K562 (cell line): ENCODE data around the gene SLC29A2. TPM values are rescaled to one million over a fixed set of nuclear protein-coding genes. Genes with fewer than 3 reads are reported as not detected.

Source experiments
- BRF1 ChIP-seq: IDR thresholded peaks from 3 replicates; pipeline ENCODE4 v1.6.1; 2011; ENCODE audit warnings: borderline replicate concordance, mild to moderate bottlenecking; ENCODE audit not compliant: insufficient read length; ENCODE audit errors: extremely low read depth
- CEBPB ChIP-seq: fragments of 450-650 bp; IDR thresholded peaks from 2 replicates; pipeline ENCODE4 v1.6.1; 2016; ENCODE audit warnings: missing genetic modification characterization, missing compliant biosample characterization
- CSDE1 ChIP-seq, 2 experiments: fragments of 450-650 bp; IDR thresholded peaks; 2 replicates each; pipeline ENCODE4 v1.6.1; 2016; ENCODE audit warnings: mild to moderate bottlenecking in 1 of 2
- ESRRA ChIP-seq: fragments of 450-650 bp; IDR thresholded peaks from 2 replicates; pipeline ENCODE4 v1.6.1; 2014; ENCODE audit warnings: low read depth, mild to moderate bottlenecking, moderate library complexity, borderline replicate concordance
- ESRRB ChIP-seq: fragments of 250-450 bp; sonication (Bioruptor Pico); IDR thresholded peaks from 2 replicates; pipeline ENCODE4 v1.5.0; 2020; ENCODE audit warnings: mild to moderate bottlenecking, moderate library complexity, borderline replicate concordance
- HLTF ChIP-seq: fragments of 450-650 bp; IDR thresholded peaks from 2 replicates; pipeline ENCODE4 v1.6.1; 2016
- IFI16 ChIP-seq: fragments of 250-450 bp; sonication (Bioruptor Pico); IDR thresholded peaks from 2 replicates; pipeline ENCODE4 v2.1.2; 2022; ENCODE audit warnings: mild to moderate bottlenecking, inconsistent platforms
- JUNB ChIP-seq: fragments of 450-650 bp; formaldehyde crosslinking; conservative IDR thresholded peaks from 2 replicates; pipeline ENCODE4 v1.4.0; 2020; ENCODE audit warnings: mild to moderate bottlenecking
- MCM7 ChIP-seq, 2 experiments: fragments of 450-650 bp; IDR thresholded peaks; 2 replicates each; pipeline ENCODE4 v1.6.1; 2016 to 2018
- MYNN ChIP-seq, 2 experiments: sonication (generic); formaldehyde crosslinking in 1 of 2; IDR thresholded peaks; 2 replicates each; pipeline versions ENCODE4 v1.5.0 to v1.6.1; 2016 to 2020; ENCODE audit warnings: antibody characterized with exemption in 1 of 2, missing genetic modification reagents in 1 of 2
- NFYB ChIP-seq: IDR thresholded peaks from 2 replicates; pipeline ENCODE4 v1.6.1; 2011; ENCODE audit warnings: mild to moderate bottlenecking, moderate library complexity; ENCODE audit not compliant: insufficient read length; ENCODE audit errors: extremely low read depth
- POLR2B ChIP-seq: fragments of 450-650 bp; IDR thresholded peaks from 2 replicates; pipeline ENCODE4 v1.6.1; 2018; ENCODE audit warnings: low read depth; ENCODE audit not compliant: partially characterized antibody
- POLR3A ChIP-seq: IDR thresholded peaks from 2 replicates; pipeline ENCODE4 v1.6.1; 2011; ENCODE audit warnings: borderline replicate concordance, mild to moderate bottlenecking, moderate library complexity; ENCODE audit not compliant: insufficient read length, insufficient read depth; ENCODE audit errors: extremely low read depth
- RBM39 ChIP-seq: fragments of 200-400 bp; formaldehyde crosslinking; optimal IDR thresholded peaks from 2 replicates; pipeline ENCODE3; 2018; ENCODE audit warnings: low read depth, low read length
- SREBF2 ChIP-seq: sonication (generic); formaldehyde crosslinking; IDR thresholded peaks from 2 replicates; pipeline ENCODE4 v1.4.0; 2020; ENCODE audit warnings: mild to moderate bottlenecking, missing genetic modification reagents
- ZNF212 ChIP-seq: fragments of 450-650 bp; formaldehyde crosslinking; IDR thresholded peaks from 2 replicates; pipeline ENCODE4 v1.4.0; 2020; ENCODE audit warnings: mild to moderate bottlenecking
- ZNF408 ChIP-seq: fragments of 250-450 bp; sonication (Bioruptor Pico); IDR thresholded peaks from 2 replicates; pipeline ENCODE4 v1.4.0; 2020; ENCODE audit warnings: low read depth, mild to moderate bottlenecking, moderate library complexity
- ZNF780A ChIP-seq: fragments of 250-450 bp; sonication (Bioruptor Pico); IDR thresholded peaks from 2 replicates; pipeline ENCODE4 v1.5.0; 2021; ENCODE audit warnings: mild to moderate bottlenecking
- polyA plus RNA-seq, 8 experiments: library from polyadenylated mRNA; depleted of rRNA in 4 of 8; stranded (reverse) in 5 of 8; unstranded in 3 of 8; fragments of >200 nt; fragmentation: Nextera tagmentation in 2 of 8; fragmentation: Illumina TruSeq in 1 of 8; extraction: Ambion mirVana in 2 of 8; extraction: Trizol in 1 of 8; gene quantifications; 2 replicates each; pipeline versions ENCODE4 v1.2.1 to v1.2.3, GENCODE V29; 2011 to 2014; ENCODE audit warnings: inconsistent platforms in 1 of 8, missing spikeins in 1 of 8
- total RNA-seq, 7 experiments: library from RNA; depleted of rRNA in 6 of 7; stranded (reverse); fragments of >200 nt in 6 of 7; fragmentation: Illumina TruSeq in 2 of 7; extraction: Trizol in 2 of 7; gene quantifications; 2 replicates each; pipeline versions ENCODE4 v1.2.1 to v1.2.3, GENCODE V29; 2011 to 2021; ENCODE audit warnings: low replicate concordance in 1 of 7
- TF ChIP-seq, protein P1 (sequence below): sonication (generic); formaldehyde crosslinking; IDR thresholded peaks from 2 replicates; pipeline ENCODE4 v1.8.0; 2023; ENCODE audit warnings: mild to moderate bottlenecking, missing genetic modification reagents
- TF ChIP-seq, protein P2 (sequence below): fragments of 450-650 bp; formaldehyde crosslinking; IDR thresholded peaks from 2 replicates; pipeline ENCODE4 v1.4.0; 2020; ENCODE audit warnings: mild to moderate bottlenecking
- TF ChIP-seq, protein P3 (sequence below), 2 experiments: IDR thresholded peaks; 2 replicates each; pipeline ENCODE4 v1.6.1; 2011; ENCODE audit warnings: borderline replicate concordance in 1 of 2, control low read depth in 1 of 2, low read depth in 1 of 2, low read length in 1 of 2, mild to moderate bottlenecking in 1 of 2, mixed read lengths in 1 of 2, moderate library complexity in 1 of 2; ENCODE audit not compliant: insufficient read depth in 1 of 2, insufficient read length in 1 of 2, poor library complexity in 1 of 2, severe bottlenecking in 1 of 2; ENCODE audit errors: extremely low read depth in 1 of 2

The SLC29A2 gene
- total and polyA plus RNA-seq, 9 of the 15 experiments (the other 6 are each of a cell fraction or from before 2014, with no cell fraction given) = 2.4 to 48.6 (median 14.2) TPM

DNA sequence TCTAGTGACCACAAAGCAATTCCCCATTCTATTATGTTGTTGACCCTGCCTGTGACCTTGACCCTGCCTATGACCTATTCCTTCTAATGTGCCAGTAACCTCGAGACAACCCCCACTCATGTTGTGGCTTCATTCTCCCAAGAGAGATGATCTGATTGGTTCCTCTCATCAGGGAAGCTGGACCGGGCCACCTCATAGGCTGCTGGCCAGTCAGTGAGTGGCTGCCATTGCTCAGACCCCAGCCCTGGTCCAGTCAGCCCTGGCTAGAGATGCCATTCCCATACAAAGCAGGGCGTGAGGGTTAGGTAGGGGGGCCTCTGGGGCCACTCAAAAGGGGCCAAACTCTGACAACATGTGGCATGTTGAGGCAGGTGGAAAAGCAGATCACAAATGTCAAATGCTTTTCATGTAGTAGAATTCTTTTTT, 11.9 kb downstream of the SLC29A2 start (continued):
- no peak for TF ChIP-seq ZNF212 (CRISPR knock-in tag)
- TF ChIP-seq HLTF = no peak
- TF ChIP-seq JUNB = no peak
- no peak for TF ChIP-seq SREBF2 (CRISPR knock-in tag)
- TF ChIP-seq, protein P1, sequence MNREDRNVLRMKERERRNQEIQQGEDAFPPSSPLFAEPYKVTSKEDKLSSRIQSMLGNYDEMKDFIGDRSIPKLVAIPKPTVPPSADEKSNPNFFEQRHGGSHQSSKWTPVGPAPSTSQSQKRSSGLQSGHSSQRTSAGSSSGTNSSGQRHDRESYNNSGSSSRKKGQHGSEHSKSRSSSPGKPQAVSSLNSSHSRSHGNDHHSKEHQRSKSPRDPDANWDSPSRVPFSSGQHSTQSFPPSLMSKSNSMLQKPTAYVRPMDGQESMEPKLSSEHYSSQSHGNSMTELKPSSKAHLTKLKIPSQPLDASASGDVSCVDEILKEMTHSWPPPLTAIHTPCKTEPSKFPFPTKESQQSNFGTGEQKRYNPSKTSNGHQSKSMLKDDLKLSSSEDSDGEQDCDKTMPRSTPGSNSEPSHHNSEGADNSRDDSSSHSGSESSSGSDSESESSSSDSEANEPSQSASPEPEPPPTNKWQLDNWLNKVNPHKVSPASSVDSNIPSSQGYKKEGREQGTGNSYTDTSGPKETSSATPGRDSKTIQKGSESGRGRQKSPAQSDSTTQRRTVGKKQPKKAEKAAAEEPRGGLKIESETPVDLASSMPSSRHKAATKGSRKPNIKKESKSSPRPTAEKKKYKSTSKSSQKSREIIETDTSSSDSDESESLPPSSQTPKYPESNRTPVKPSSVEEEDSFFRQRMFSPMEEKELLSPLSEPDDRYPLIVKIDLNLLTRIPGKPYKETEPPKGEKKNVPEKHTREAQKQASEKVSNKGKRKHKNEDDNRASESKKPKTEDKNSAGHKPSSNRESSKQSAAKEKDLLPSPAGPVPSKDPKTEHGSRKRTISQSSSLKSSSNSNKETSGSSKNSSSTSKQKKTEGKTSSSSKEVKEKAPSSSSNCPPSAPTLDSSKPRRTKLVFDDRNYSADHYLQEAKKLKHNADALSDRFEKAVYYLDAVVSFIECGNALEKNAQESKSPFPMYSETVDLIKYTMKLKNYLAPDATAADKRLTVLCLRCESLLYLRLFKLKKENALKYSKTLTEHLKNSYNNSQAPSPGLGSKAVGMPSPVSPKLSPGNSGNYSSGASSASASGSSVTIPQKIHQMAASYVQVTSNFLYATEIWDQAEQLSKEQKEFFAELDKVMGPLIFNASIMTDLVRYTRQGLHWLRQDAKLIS (CRISPR knock-in tag) = no peak
- TF ChIP-seq CEBPB (tag) = no peak
- TF ChIP-seq RBM39 = no peak
- TF ChIP-seq MCM7 (IDR thresholded peaks at IDR 0.05) = no peak
- no peak for TF ChIP-seq ZNF780A (CRISPR knock-in tag)
- no peak for TF ChIP-seq ZNF408 (CRISPR knock-in tag)
- TF ChIP-seq, protein P2, sequence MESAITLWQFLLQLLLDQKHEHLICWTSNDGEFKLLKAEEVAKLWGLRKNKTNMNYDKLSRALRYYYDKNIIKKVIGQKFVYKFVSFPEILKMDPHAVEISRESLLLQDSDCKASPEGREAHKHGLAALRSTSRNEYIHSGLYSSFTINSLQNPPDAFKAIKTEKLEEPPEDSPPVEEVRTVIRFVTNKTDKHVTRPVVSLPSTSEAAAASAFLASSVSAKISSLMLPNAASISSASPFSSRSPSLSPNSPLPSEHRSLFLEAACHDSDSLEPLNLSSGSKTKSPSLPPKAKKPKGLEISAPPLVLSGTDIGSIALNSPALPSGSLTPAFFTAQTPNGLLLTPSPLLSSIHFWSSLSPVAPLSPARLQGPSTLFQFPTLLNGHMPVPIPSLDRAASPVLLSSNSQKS = no peak
- no peak for TF ChIP-seq BRF1
- TF ChIP-seq ESRRB (CRISPR knock-in tag) = no peak
- peak; percentile 28 for TF ChIP-seq POLR2B
- peak; percentile 49; the same call in 1 of the 2 replicates for TF ChIP-seq MYNN (IDR thresholded peaks at IDR 0.05)
- no peak for TF ChIP-seq MYNN (CRISPR knock-in tag; IDR thresholded peaks at IDR 0.05)
- no peak for TF ChIP-seq CSDE1 (IDR thresholded peaks at IDR 0.05)
- TF ChIP-seq NFYB = peak; percentile 52
- TF ChIP-seq, protein P3, sequence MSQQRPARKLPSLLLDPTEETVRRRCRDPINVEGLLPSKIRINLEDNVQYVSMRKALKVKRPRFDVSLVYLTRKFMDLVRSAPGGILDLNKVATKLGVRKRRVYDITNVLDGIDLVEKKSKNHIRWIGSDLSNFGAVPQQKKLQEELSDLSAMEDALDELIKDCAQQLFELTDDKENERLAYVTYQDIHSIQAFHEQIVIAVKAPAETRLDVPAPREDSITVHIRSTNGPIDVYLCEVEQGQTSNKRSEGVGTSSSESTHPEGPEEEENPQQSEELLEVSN (IDR thresholded peaks at IDR 0.05; ENCODE audit: borderline replicate concordance in 1 of 2, extremely low read depth in 1 of 2, insufficient read depth in 1 of 2, insufficient read length in 1 of 2, low read depth in 1 of 2, low read length in 1 of 2, poor library complexity in 1 of 2, severe bottlenecking in 1 of 2) = no peak
- no peak for TF ChIP-seq IFI16 (CRISPR knock-in tag)
- TF ChIP-seq POLR3A = no peak
- peak; percentile 98 for TF ChIP-seq ESRRA
